T-helper 17 cell (primary cell): ENCODE measurements around the gene NHS. TPM values are rescaled to one million over a fixed set of nuclear protein-coding genes. Genes with fewer than 3 reads are reported as not detected.

Source experiments
- ATAC-seq: fragments of 150-1000 bp; cut with Tn5 transposase; 2 replicates; pipeline ENCODE4 v1.10.0; 2021; ENCODE audit warnings: mild to moderate bottlenecking, moderate library complexity
- DNase-seq, 3 donors: peaks; one replicate each; pipeline versions ENCODE4 v3.0.0 to v3.0.0-alpha.2; 2020 to 2021
- H3K9me3 ChIP-seq: one replicate; pipeline ENCODE4 v1.7.0; 2013; ENCODE audit warnings: low read length, mild to moderate bottlenecking; ENCODE audit not compliant: control insufficient read depth, poor library complexity, severe bottlenecking
- H3K27ac Mint-ChIP-seq: one replicate; pipeline ENCODE4 v1.8.0; 2022; ENCODE audit warnings: mild to moderate bottlenecking, moderate library complexity, mixed read lengths
- H3K27me3 Mint-ChIP-seq: one replicate; pipeline ENCODE4 v1.8.0; 2022; ENCODE audit warnings: mixed read lengths
- H3K36me3 Mint-ChIP-seq: one replicate; pipeline ENCODE4 v1.8.0; 2022; ENCODE audit warnings: low read depth, mixed read lengths
- H3K4me1 Mint-ChIP-seq: one replicate; pipeline ENCODE4 v1.8.0; 2022; ENCODE audit warnings: mild to moderate bottlenecking, mixed read lengths
- H3K4me3 Mint-ChIP-seq: one replicate; pipeline ENCODE4 v1.8.0; 2022; ENCODE audit warnings: mild to moderate bottlenecking, moderate library complexity, mixed read lengths
- total RNA-seq, 4 donors: library from RNA in 2 of 4; stranded (reverse) in 2 of 4; gene quantifications; one replicate each; pipeline ENCODE4 v1.2.3 and lab custom pipeline; 2022 to 2026

NHS gene
- total RNA-seq, 2 donors from 2014 or later = 0.07 TPM; not detected in 1

GRCh38 chrX:17465802-17466201 is 90.8 kb downstream of the NHS start:
- ATAC-seq (no peak), DNase-seq (no peak)
- no peaks in the 10 kb centered on the region for H3K4me1 Mint-ChIP-seq
- no peaks in the 10 kb centered on the region for H3K36me3 Mint-ChIP-seq
- no peak overlapping the region for H3K4me3 Mint-ChIP-seq
- no peaks in the 10 kb centered on the region for H3K27me3 Mint-ChIP-seq
- no peak overlapping the region for H3K27ac Mint-ChIP-seq
- H3K9me3 ChIP-seq = no peaks in the 10 kb centered on the region

DNA sequence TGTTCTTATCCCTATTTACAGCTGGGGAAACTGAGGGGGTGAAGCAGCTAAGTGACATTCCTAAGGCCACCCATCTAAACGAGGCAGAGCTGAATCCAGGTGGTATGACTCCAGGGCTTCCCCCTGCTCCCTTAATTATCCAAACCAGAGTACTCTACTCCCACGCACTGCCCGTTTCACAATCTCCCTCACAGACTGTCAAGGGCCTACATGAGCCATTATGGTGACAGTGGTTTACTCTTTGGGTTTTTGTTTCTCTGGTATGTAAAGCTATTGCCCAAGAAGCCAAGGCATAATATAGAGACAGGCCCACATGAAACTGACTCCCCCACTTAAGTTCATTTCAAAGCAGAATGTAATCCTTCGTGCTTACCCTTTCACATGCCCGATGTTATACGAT is 95.1 kb downstream of the NHS start:
- no peak for ATAC-seq
- no peak overlapping the region for H3K27ac Mint-ChIP-seq
- H3K4me3 Mint-ChIP-seq = no peak overlapping the region
- H3K27me3 Mint-ChIP-seq = no peaks in the 10 kb centered on the region
- no peaks in the 10 kb centered on the region for H3K36me3 Mint-ChIP-seq
- H3K9me3 ChIP-seq = no peaks in the 10 kb centered on the region
- no peaks in the 10 kb centered on the region for H3K4me1 Mint-ChIP-seq
- no peak for DNase-seq

DNA sequence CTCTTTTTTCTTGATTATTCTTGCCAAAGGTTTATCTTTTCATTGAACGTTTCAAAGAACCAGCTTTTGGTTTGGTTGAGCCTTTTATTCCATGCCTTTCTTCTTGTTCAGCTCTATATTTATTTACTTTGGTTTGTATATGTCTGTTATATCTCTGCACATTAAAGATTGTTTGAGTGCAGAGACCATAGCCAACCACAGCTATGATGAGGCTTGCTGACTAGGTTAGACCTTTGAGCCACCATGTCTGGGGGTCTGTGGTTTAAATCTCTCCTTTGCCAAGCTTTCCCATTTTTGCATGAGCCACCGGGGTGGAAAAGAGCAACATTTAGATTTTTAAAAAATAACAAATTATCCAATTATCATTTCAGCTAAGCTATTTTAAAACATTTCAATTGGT is 96.1 kb downstream of the NHS start:
- no peak for DNase-seq
- ATAC-seq = no peak
- Mint-ChIP-seq H3K4me3 (no peak overlapping the region), H3K4me1 (no peaks in the 10 kb centered on the region), H3K36me3 (no peaks in the 10 kb centered on the region), H3K27me3 (peaks cover 7% of the 10 kb centered on the region), H3K27ac (no peak overlapping the region)
- H3K9me3 ChIP-seq = no peaks in the 10 kb centered on the region

GRCh38 chrX:17471861-17472260 is 96.9 kb downstream of the NHS start:
- no peaks in the 10 kb centered on the region for H3K36me3 Mint-ChIP-seq
- H3K9me3 ChIP-seq = no peaks in the 10 kb centered on the region
- no peaks in the 10 kb centered on the region for H3K4me1 Mint-ChIP-seq
- peaks cover 7% of the 10 kb centered on the region for H3K27me3 Mint-ChIP-seq
- no peak overlapping the region for H3K4me3 Mint-ChIP-seq
- DNase-seq = no peak
- no peak for ATAC-seq
- H3K27ac Mint-ChIP-seq = no peak overlapping the region

DNA sequence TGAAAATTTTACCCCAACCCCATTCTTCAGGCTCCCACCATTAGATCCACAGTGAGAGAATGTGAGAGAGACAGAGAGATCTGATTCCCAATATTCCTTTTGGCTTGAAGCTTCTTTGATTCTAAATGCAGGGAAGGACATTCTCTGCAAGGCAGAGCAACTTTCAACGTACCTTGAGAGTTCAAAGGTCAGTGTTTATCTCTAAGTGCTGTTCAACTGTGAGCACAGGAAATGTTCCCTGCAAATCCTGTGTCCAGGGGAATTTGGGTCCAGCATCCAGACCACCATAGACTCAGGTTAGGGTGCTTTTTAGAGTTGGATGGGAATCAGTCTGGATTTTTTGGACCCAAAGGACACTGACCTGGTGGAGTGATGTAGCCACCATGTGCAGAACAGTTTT is 97.4 kb downstream of the NHS start:
- Mint-ChIP-seq H3K4me3 (no peak overlapping the region), H3K27me3 (peaks cover 7% of the 10 kb centered on the region), H3K4me1 (no peaks in the 10 kb centered on the region), H3K27ac (no peak overlapping the region), H3K36me3 (no peaks in the 10 kb centered on the region)
- DNase-seq = no peak
- ATAC-seq = no peak
- no peaks in the 10 kb centered on the region for H3K9me3 ChIP-seq

DNA sequence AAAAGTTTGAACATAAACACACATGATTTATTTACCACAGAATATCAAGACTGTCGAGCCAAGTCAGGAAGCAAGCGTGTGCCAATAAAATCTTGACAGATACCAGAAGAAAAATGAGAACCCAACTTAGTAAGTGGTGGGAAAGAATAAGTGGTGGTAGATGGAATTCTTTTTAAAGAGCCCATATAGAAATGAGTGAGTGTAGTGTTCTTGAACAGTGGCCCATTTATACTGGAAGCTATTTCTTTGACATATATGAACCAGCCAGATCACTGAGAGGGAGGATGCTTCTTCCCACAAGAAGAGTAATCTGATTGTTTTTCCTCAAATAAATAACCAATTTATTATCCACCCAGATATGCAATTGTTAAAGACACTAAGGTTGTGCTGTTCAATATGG is 98.0 kb downstream of the NHS start:
- Mint-ChIP-seq H3K27me3 (peaks cover 7% of the 10 kb centered on the region), H3K4me1 (no peaks in the 10 kb centered on the region), H3K4me3 (no peak overlapping the region), H3K27ac (no peak overlapping the region), H3K36me3 (no peaks in the 10 kb centered on the region)
- H3K9me3 ChIP-seq = no peaks in the 10 kb centered on the region
- DNase-seq (no peak), ATAC-seq (no peak)

DNA sequence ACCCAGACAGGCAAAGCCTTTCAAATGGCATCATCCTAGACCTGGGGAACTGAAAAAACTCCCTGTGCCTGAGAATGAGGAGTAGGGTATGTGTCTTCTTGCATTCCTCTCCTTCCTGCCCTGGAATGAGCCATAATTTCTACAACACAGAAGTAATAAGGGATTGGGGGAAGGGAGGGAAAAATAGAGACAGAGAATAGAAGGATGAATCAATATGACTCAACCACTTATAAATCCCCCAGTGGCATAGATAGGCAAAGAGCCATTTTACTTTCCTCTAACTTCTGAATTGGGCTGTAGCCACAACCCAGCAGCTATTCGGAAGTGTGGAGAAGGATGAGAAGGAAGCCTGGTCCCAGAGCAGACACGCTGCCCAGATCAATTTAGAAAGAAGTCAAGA is 99.9 kb downstream of the NHS start:
- Mint-ChIP-seq H3K36me3 (no peaks in the 10 kb centered on the region), H3K27ac (no peak overlapping the region), H3K27me3 (peaks cover 7% of the 10 kb centered on the region), H3K4me3 (no peak overlapping the region), H3K4me1 (no peaks in the 10 kb centered on the region)
- no peak for DNase-seq
- no peak for ATAC-seq
- no peaks in the 10 kb centered on the region for H3K9me3 ChIP-seq

- Mint-ChIP-seq H3K36me3 (no peaks in the 10 kb centered on the region), H3K4me3 (no peak overlapping the region), H3K27ac (no peak overlapping the region), H3K27me3 (peaks cover 7% of the 10 kb centered on the region), H3K4me1 (no peaks in the 10 kb centered on the region)
- no peak for DNase-seq
- no peaks in the 10 kb centered on the region for H3K9me3 ChIP-seq
- no peak for ATAC-seq
Observed at GRCh38 chrX:17475449-17476217, 100.6 kb downstream of the NHS start.

GRCh38 chrX:17476411-17476810 is 101.4 kb downstream of the NHS start:
- Mint-ChIP-seq H3K27me3 (peaks cover 7% of the 10 kb centered on the region), H3K4me1 (no peaks in the 10 kb centered on the region), H3K36me3 (no peaks in the 10 kb centered on the region), H3K4me3 (no peak overlapping the region), H3K27ac (no peak overlapping the region)
- H3K9me3 ChIP-seq = no peaks in the 10 kb centered on the region
- no peak for DNase-seq
- no peak for ATAC-seq

GRCh38 chrX:17481086-17481485 is 106.1 kb downstream of the NHS start:
- ATAC-seq (no peak), DNase-seq (no peak)
- H3K27me3 Mint-ChIP-seq = peaks cover under 1% of the 10 kb centered on the region
- H3K36me3 Mint-ChIP-seq = no peaks in the 10 kb centered on the region
- H3K4me1 Mint-ChIP-seq = no peaks in the 10 kb centered on the region
- H3K9me3 ChIP-seq = no peaks in the 10 kb centered on the region
- H3K4me3 Mint-ChIP-seq = no peak overlapping the region
- no peak overlapping the region for H3K27ac Mint-ChIP-seq

DNA sequence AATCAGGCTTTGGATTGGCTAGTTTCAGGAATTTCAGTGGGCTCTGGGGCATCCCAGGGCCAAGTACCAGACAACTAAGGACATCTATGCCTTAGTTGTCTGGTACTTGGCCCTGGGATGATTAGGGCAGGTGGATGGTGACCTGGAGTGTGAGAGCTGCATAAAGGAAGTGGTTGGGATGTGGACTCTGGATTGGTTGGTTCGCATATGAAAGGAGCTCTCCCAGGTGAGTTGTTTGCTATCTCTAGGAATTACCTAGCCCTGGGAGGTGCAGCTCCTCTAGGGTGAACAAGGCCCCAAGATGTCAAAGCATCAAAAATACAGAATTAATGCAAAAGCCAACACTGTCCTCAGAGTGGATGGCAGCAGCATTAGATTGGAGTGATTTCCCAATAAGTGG is 109.6 kb downstream of the NHS start:
- H3K9me3 ChIP-seq = no peaks in the 10 kb centered on the region
- DNase-seq (no peak), ATAC-seq (no peak)
- Mint-ChIP-seq H3K4me3 (no peak overlapping the region), H3K27ac (no peak overlapping the region), H3K27me3 (no peaks in the 10 kb centered on the region), H3K4me1 (no peaks in the 10 kb centered on the region), H3K36me3 (no peaks in the 10 kb centered on the region)

DNA sequence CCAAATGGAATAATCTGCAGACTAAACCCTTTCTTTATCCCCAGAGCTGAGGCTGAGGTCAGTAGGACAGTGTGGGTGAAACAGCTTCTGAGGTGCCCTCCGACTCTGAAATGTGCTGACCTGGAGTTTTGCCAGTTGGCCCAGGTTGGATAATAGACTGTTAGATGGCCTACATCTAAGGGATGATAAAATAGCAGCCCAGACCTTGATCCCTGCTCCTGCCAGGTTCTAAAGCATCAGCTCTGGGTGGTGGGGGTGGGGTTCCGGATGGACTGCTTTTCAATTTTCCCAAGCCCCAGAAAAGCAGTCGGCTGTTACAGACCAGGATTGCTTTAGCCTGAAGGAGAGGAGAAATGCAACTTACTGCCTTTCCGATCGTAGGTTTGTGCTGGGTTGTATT is 110.4 kb downstream of the NHS start:
- no peaks in the 10 kb centered on the region for H3K27me3 Mint-ChIP-seq
- no peaks in the 10 kb centered on the region for H3K9me3 ChIP-seq
- no peak overlapping the region for H3K27ac Mint-ChIP-seq
- no peaks in the 10 kb centered on the region for H3K36me3 Mint-ChIP-seq
- no peak overlapping the region for H3K4me3 Mint-ChIP-seq
- ATAC-seq (no peak), DNase-seq (no peak)
- H3K4me1 Mint-ChIP-seq = no peaks in the 10 kb centered on the region

DNA sequence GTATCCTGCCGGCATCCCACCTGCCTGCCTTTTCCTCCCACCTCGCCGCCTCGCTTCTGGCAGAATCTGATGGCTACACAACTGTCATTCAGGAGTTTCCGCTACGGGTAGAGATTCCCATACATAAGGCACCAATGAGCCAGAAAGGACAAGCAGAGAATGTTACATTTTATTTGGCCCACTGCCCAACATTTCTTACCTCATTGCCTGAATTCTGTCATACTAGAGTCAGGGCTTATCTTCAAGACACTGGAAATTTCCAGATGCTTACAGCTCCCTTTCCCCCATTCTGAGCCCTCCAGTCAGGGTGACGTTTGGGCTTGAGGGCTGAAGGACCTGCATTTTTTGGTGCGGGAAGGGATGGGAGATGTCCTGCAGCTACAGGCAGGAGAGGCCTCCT is 113.0 kb downstream of the NHS start:
- H3K9me3 ChIP-seq = no peaks in the 10 kb centered on the region
- no peaks in the 10 kb centered on the region for H3K27me3 Mint-ChIP-seq
- H3K27ac Mint-ChIP-seq = no peak overlapping the region
- DNase-seq (no peak), ATAC-seq (no peak)
- H3K4me3 Mint-ChIP-seq = no peak overlapping the region
- H3K36me3 Mint-ChIP-seq = no peaks in the 10 kb centered on the region
- no peaks in the 10 kb centered on the region for H3K4me1 Mint-ChIP-seq

- H3K36me3 Mint-ChIP-seq = no peaks in the 10 kb centered on the region
- H3K27me3 Mint-ChIP-seq = peaks cover 5% of the 10 kb centered on the region
- DNase-seq = no peak
- no peak overlapping the region for H3K4me3 Mint-ChIP-seq
- ATAC-seq = no peak
- H3K27ac Mint-ChIP-seq = no peak overlapping the region
- H3K4me1 Mint-ChIP-seq = no peaks in the 10 kb centered on the region
- H3K9me3 ChIP-seq = no peaks in the 10 kb centered on the region
Observed at GRCh38 chrX:17494216-17494615, 119.2 kb downstream of the NHS start.
